GM20431 (cell line): ENCODE data around the gene TEAD2.

Source experiments
- in situ Hi-C: fragments of 300-500 bp; cut with MseI, MboI; formaldehyde crosslinking; loops from one replicate; pipeline ENCODE4 v1.15.0; 2020; ENCODE audit warnings: low sequenced_read_pairs; ENCODE audit not compliant: unreplicated experiment

The TEAD2 gene

GRCh38 chr19:49362048-49362928, at the start of gene TEAD2:
Gene TEAD2, minus strand, starts transcription at chr19:49362416. Its CDS starts 2,341 bp downstream, at chr19:49360075.
- in situ Hi-C loops, result no loop called here

- in situ Hi-C loops, result no loop called here
Observed at GRCh38 chr19:49411681-49412326, 49.6 kb upstream of the TEAD2 start.

- in situ Hi-C loops, result no loop called here
Observed at GRCh38 chr19:49409441-49410029, 47.3 kb upstream of the TEAD2 start.

GRCh38 chr19:49408816-49409440, 46.7 kb upstream of the TEAD2 start:
- in situ Hi-C loops, result no loop called here

GRCh38 chr19:49407482-49408015, 45.3 kb upstream of the TEAD2 start:
- in situ Hi-C loops, result no loop called here

GRCh38 chr19:49407079-49407478, 44.9 kb upstream of the TEAD2 start:
- in situ Hi-C loops, result no loop called here

- in situ Hi-C loops, result no loop called here
Observed at GRCh38 chr19:49403404-49404187, 41.4 kb upstream of the TEAD2 start.

- in situ Hi-C loops, result no loop called here
Observed at GRCh38 chr19:49400029-49400428, 37.8 kb upstream of the TEAD2 start.

- in situ Hi-C loops, result no loop called here
Observed at GRCh38 chr19:49398931-49399330, 36.7 kb upstream of the TEAD2 start.

GRCh38 chr19:49398001-49398615, 35.9 kb upstream of the TEAD2 start:
- in situ Hi-C loops, result no loop called here

- in situ Hi-C loops, result no loop called here
Observed at GRCh38 chr19:49396738-49397505, 34.7 kb upstream of the TEAD2 start.

- in situ Hi-C loops, result no loop called here
Observed at GRCh38 chr19:49395581-49396407, 33.6 kb upstream of the TEAD2 start.

GRCh38 chr19:49393881-49394280, 31.7 kb upstream of the TEAD2 start:
- in situ Hi-C loops, result no loop called here

- in situ Hi-C loops, result no loop called here
Observed at GRCh38 chr19:49391581-49392399, 29.6 kb upstream of the TEAD2 start.

GRCh38 chr19:49390929-49391359, 28.7 kb upstream of the TEAD2 start:
- in situ Hi-C loops, result no loop called here

- in situ Hi-C loops, result no loop called here
Observed at GRCh38 chr19:49390131-49390928, 28.1 kb upstream of the TEAD2 start.
